B cell (primary cell): ENCODE data around the gene MESD.

Source experiments
- CTCF ChIP-seq: fragments of 200-600 bp; IDR thresholded peaks from one replicate; pipeline ENCODE4 v1.8.0; 2022; ENCODE audit warnings: antibody characterized with exemption, mild to moderate bottlenecking
- EZH2 ChIP-seq: IDR thresholded peaks from 2 replicates; pipeline ENCODE4 v1.6.1; 2012; ENCODE audit warnings: borderline replicate concordance, low read depth, mild to moderate bottlenecking, moderate library complexity, low read length; ENCODE audit not compliant: insufficient read depth, poor library complexity, severe bottlenecking

- TF ChIP-seq CTCF (no peak), EZH2 (no peak)
Measured at GRCh38 chr15:80940851-80941250, 48.8 kb downstream of the MESD start.
